ENCODE results near the gene COLGALT1. TPM values are rescaled to one million over a fixed set of nuclear protein-coding genes. Genes with fewer than 3 reads are reported as not detected.

Gene COLGALT1
- polyA plus RNA-seq, 3 donors, result 66.8 to 176 (median 68.8) TPM

DNA sequence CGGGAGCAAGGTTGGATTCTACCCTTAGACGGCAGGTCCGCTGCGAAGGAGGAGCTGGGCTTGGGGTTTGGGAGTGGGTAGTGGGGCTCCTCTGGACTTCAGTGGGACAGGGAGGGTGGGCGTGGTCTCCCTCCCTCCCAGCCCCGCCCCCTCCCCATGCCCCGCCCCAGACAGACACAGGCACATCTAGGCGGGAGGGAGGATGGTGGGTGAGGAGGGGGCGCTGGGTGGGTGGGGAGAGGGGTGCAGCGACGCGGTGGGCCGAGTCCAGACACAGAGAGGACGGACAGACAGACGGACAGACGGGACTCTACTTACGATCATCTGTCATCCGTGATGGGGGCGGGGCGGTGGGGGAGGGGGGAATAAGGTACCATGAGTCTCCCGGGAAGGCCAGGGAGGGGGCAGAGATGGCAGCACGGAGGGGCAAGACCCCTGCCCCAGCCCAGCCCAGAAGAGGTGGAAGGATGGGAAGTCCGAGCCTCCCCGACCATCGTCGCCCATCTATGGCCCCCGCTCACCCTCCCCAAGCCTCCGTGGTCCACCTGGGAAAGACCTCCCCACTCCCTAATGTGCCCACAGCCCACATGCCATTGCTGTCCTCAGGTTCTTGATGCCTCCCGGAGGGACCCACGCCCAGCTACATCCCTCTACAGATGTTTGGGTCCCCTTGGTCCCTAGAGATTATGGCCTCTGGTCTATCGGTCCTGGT, 67.9 kb downstream of the COLGALT1 start:
- DNase-seq, result no peak
- Histone ChIP-seq H3K27ac (ENCODE audit: low read depth in 1 of 2, low read length in 2 of 2) (no peak overlapping the region), H3K9me3 (replicated peaks in 1 of 2; ENCODE audit: control insufficient read depth in 1 of 2, insufficient read depth in 1 of 2, low read length in 2 of 2) (peaks cover 0 to 6% of the 10 kb centered on the region in 2 donors), H3K4me3 (replicated peaks in 1 of 3; ENCODE audit: low read depth in 2 of 3, low read length in 3 of 3) (no peak overlapping the region), H4K20me1 (ENCODE audit: insufficient read depth, low read length) (no peaks in the 10 kb centered on the region), H3K36me3 (replicated peaks in 1 of 2; ENCODE audit: control insufficient read depth in 1 of 2, insufficient read depth in 2 of 2, low read length in 2 of 2) (no peaks in the 10 kb centered on the region), H3K4me1 (ENCODE audit: control insufficient read depth in 1 of 2, insufficient read depth in 2 of 2, low read length in 2 of 2) (no peaks in the 10 kb centered on the region), H3K79me2 (ENCODE audit: insufficient read depth, low read length) (no peaks in the 10 kb centered on the region), H2AFZ (ENCODE audit: insufficient read depth, low read depth, low read length, poor library complexity, severe bottlenecking) (no peak overlapping the region), H3K4me2 (replicated peaks; ENCODE audit: extremely low read depth, low read length, poor library complexity, severe bottlenecking) (no peak overlapping the region), H3K9ac (ENCODE audit: insufficient read depth, low read length, poor library complexity, severe bottlenecking) (no peak overlapping the region), H3K27me3 (ENCODE audit: control insufficient read depth in 2 of 2, insufficient read depth in 2 of 2, low read length in 2 of 2) (no peaks in the 10 kb centered on the region)
- Mint-ChIP-seq H3K27me3 (ENCODE audit: low read depth in 3 of 3) (peaks cover 12 to 16% (median 12%) of the 10 kb centered on the region in 3 donors), H3K36me3 (no peaks in the 10 kb centered on the region), H3K27ac (no peak overlapping the region), H3K4me1 (no peaks in the 10 kb centered on the region), H3K9me3 (peaks cover 2 to 8% (median 4%) of the 10 kb centered on the region in 7 donors), H3K4me3 (no peak overlapping the region)
- 89% methylated on average over 6 of the region's 31 CpGs for WGBS (ENCODE audit: insufficient coverage)
- intact Hi-C loops (cut with micrococcal nuclease), result no loop called here
- TF ChIP-seq CTCF (IDR thresholded peaks at IDR 0.05), result no peak

GRCh38 chr19:17624314-17624991, 69.0 kb downstream of the COLGALT1 start:
- intact Hi-C loops (cut with micrococcal nuclease), result no loop called here
- peaks cover 5 to 9% (median 8%) of the 10 kb centered on the region in 3 donors for H3K27me3 Mint-ChIP-seq (ENCODE audit: low read depth in 3 of 3)
- Histone ChIP-seq H3K27ac (ENCODE audit: low read depth in 1 of 2, low read length in 2 of 2) (no peak overlapping the region), H4K20me1 (ENCODE audit: insufficient read depth, low read length) (no peaks in the 10 kb centered on the region), H3K27me3 (ENCODE audit: control insufficient read depth in 2 of 2, insufficient read depth in 2 of 2, low read length in 2 of 2) (no peaks in the 10 kb centered on the region), H3K79me2 (ENCODE audit: insufficient read depth, low read length) (no peaks in the 10 kb centered on the region), H2AFZ (ENCODE audit: insufficient read depth, low read depth, low read length, poor library complexity, severe bottlenecking) (no peak overlapping the region), H3K4me3 (replicated peaks in 1 of 3; ENCODE audit: low read depth in 2 of 3, low read length in 3 of 3) (no peak overlapping the region), H3K36me3 (replicated peaks in 1 of 2; ENCODE audit: control insufficient read depth in 1 of 2, insufficient read depth in 2 of 2, low read length in 2 of 2) (no peaks in the 10 kb centered on the region), H3K9ac (ENCODE audit: insufficient read depth, low read length, poor library complexity, severe bottlenecking) (no peak overlapping the region), H3K9me3 (replicated peaks in 1 of 2; ENCODE audit: control insufficient read depth in 1 of 2, insufficient read depth in 1 of 2, low read length in 2 of 2) (peaks cover 0 to 6% of the 10 kb centered on the region in 2 donors), H3K4me1 (ENCODE audit: control insufficient read depth in 1 of 2, insufficient read depth in 2 of 2, low read length in 2 of 2) (no peaks in the 10 kb centered on the region), H3K4me2 (replicated peaks; ENCODE audit: extremely low read depth, low read length, poor library complexity, severe bottlenecking) (no peak overlapping the region)
- 94% methylated on average over 16 of the region's 16 CpGs for WGBS (ENCODE audit: insufficient coverage)
- peaks cover 2 to 7% (median 4%) of the 10 kb centered on the region in 7 donors for H3K9me3 Mint-ChIP-seq
- H3K4me3 Mint-ChIP-seq, result no peak overlapping the region
- no peak for DNase-seq
- TF ChIP-seq CTCF (IDR thresholded peaks at IDR 0.05), result no peak
- no peak overlapping the region for H3K27ac Mint-ChIP-seq
- H3K36me3 Mint-ChIP-seq, result no peaks in the 10 kb centered on the region
- no peaks in the 10 kb centered on the region for H3K4me1 Mint-ChIP-seq

Measured in CD14-positive monocyte (primary cell).